H1 (cell line): Measurements from ENCODE around the gene LHFPL2.

Experiments used
- CEBPB ChIP-seq: IDR thresholded peaks from 2 replicates; pipeline ENCODE4 v1.6.1; 2012; ENCODE audit warnings: low read depth, low read length
- EZH2 ChIP-seq: fragments of 200-600 bp; sonication (generic); IDR thresholded peaks from 2 replicates; pipeline ENCODE4 v1.7.1; 2012; ENCODE audit warnings: low read depth, mild to moderate bottlenecking, moderate library complexity, low read length, inconsistent platforms; ENCODE audit not compliant: severe bottlenecking
- HDAC6 ChIP-seq: IDR thresholded peaks from one replicate; pipeline ENCODE4 v1.7.1; 2012; ENCODE audit warnings: low read depth, mild to moderate bottlenecking, inconsistent platforms, low read length, moderate library complexity
- JUN ChIP-seq: IDR thresholded peaks from 2 replicates; pipeline ENCODE4 v1.6.1; 2011; ENCODE audit warnings: low read depth, mild to moderate bottlenecking, improper control_type of control experiment, low read length
- MAFK ChIP-seq: IDR thresholded peaks from 2 replicates; pipeline ENCODE4 v1.6.1; 2012; ENCODE audit warnings: low read depth, mild to moderate bottlenecking, improper control_type of control experiment, low read length
- POLR2AphosphoS5 ChIP-seq: IDR thresholded peaks from 2 replicates; pipeline ENCODE4 v1.6.1; 2011; ENCODE audit warnings: low read depth, low read length
- SAP30 ChIP-seq: fragments of 300-600 bp; sonication (generic); IDR thresholded peaks from 2 replicates; pipeline ENCODE4 v1.7.1; 2012; ENCODE audit warnings: low read length, moderate library complexity, mild to moderate bottlenecking, inconsistent platforms; ENCODE audit not compliant: insufficient read depth, insufficient replicate concordance
- SIN3A ChIP-seq, 2 experiments: IDR thresholded peaks in 1 of 2; conservative IDR thresholded peaks in 1 of 2; 2 replicates each; pipeline ENCODE4 v1.6.1; 2011 to 2012; ENCODE audit warnings: low read length in 2 of 2, improper control_type of control experiment in 1 of 2, low read depth in 1 of 2, mild to moderate bottlenecking in 1 of 2
- USF2 ChIP-seq: IDR thresholded peaks from 2 replicates; pipeline ENCODE4 v1.6.1; 2011; ENCODE audit warnings: low read length, improper control_type of control experiment
- YY1 ChIP-seq: IDR thresholded peaks from 2 replicates; pipeline ENCODE4 v1.6.1; 2011; ENCODE audit warnings: low read depth, mild to moderate bottlenecking, low read length
- TF ChIP-seq, protein P1 (sequence below): IDR thresholded peaks from 2 replicates; pipeline ENCODE4 v1.6.1; 2012; ENCODE audit warnings: inconsistent platforms
- TF ChIP-seq, protein P2 (sequence below), 3 experiments: IDR thresholded peaks; 1 replicate in 2 of 3; 2 replicates in 1 of 3; pipeline versions ENCODE4 v1.5.1 to v1.6.1; 2011; ENCODE audit warnings: low read length in 3 of 3, mild to moderate bottlenecking in 3 of 3, inconsistent platforms in 2 of 3, low read depth in 1 of 3, moderate library complexity in 1 of 3; ENCODE audit not compliant: insufficient read depth in 1 of 3; ENCODE audit errors: control extremely low read depth in 1 of 3

- TF ChIP-seq, protein P1, sequence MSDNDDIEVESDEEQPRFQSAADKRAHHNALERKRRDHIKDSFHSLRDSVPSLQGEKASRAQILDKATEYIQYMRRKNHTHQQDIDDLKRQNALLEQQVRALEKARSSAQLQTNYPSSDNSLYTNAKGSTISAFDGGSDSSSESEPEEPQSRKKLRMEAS = no peak
- TF ChIP-seq SAP30 = no peak
- TF ChIP-seq MAFK = no peak
- TF ChIP-seq EZH2 = no peak
- no peak for TF ChIP-seq JUN
- TF ChIP-seq, protein P2, sequence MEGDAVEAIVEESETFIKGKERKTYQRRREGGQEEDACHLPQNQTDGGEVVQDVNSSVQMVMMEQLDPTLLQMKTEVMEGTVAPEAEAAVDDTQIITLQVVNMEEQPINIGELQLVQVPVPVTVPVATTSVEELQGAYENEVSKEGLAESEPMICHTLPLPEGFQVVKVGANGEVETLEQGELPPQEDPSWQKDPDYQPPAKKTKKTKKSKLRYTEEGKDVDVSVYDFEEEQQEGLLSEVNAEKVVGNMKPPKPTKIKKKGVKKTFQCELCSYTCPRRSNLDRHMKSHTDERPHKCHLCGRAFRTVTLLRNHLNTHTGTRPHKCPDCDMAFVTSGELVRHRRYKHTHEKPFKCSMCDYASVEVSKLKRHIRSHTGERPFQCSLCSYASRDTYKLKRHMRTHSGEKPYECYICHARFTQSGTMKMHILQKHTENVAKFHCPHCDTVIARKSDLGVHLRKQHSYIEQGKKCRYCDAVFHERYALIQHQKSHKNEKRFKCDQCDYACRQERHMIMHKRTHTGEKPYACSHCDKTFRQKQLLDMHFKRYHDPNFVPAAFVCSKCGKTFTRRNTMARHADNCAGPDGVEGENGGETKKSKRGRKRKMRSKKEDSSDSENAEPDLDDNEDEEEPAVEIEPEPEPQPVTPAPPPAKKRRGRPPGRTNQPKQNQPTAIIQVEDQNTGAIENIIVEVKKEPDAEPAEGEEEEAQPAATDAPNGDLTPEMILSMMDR (IDR thresholded peaks at IDR 0.05; ENCODE audit: control extremely low read depth in 1 of 3, insufficient read depth in 1 of 3, low read depth in 1 of 3, low read length in 3 of 3) = no peak
- TF ChIP-seq USF2 = no peak
- TF ChIP-seq POLR2AphosphoS5 = no peak
- TF ChIP-seq HDAC6 = no peak
- TF ChIP-seq YY1 = no peak
- no peak for TF ChIP-seq SIN3A (conservative IDR thresholded peaks at IDR 0.05 in 1 of 2, IDR thresholded peaks at IDR 0.05 in 1 of 2; ENCODE audit: low read depth in 1 of 2, low read length in 2 of 2)
- no peak for TF ChIP-seq CEBPB
Measured at GRCh38 chr5:78508186-78508765, 140.3 kb downstream of the LHFPL2 start.
